Heart left ventricle (tissue), 16 donors: ENCODE data around the gene FAM89B. TPM values are rescaled to one million over a fixed set of nuclear protein-coding genes. Genes with fewer than 3 reads are reported as not detected.
A peak's percentile ranks its signal among the peaks of the same experiment; 100 is the strongest.

ENCODE experiments used
- ATAC-seq, 4 donors: fragments of 200-7000 bp; cut with Tn5 transposase; one replicate each; pipeline ENCODE4 v1.9.1; 2020 to 2022; ENCODE audit warnings: moderate library complexity in 4 of 4, mild to moderate bottlenecking in 3 of 4, moderate number of reproducible peaks in 1 of 4
- DNase-seq, 5 donors: peaks; one replicate each; pipeline ENCODE4 v3.0.0-alpha.2; 2020
- H3K27ac ChIP-seq, 12 donors: fragments of 200-600 bp; sonication (generic) in 4 of 12; one replicate each; pipeline versions ENCODE4 v1.5.0 to v1.8.0; 2016 to 2022; ENCODE audit warnings: mild to moderate bottlenecking in 2 of 12
- H3K27me3 ChIP-seq, 9 donors: fragments of 200-600 bp; sonication (generic) in 2 of 9; one replicate each; pipeline versions ENCODE4 v1.5.1 to v1.8.0; 2016 to 2022; ENCODE audit warnings: mild to moderate bottlenecking in 3 of 9
- H3K36me3 ChIP-seq, 9 donors: fragments of 200-600 bp; sonication (generic) in 2 of 9; one replicate each; pipeline versions ENCODE4 v1.5.0 to v1.8.0; 2018 to 2022; ENCODE audit warnings: mild to moderate bottlenecking in 2 of 9
- H3K4me1 ChIP-seq, 12 donors: fragments of 200-600 bp; sonication (generic) in 4 of 12; one replicate each; pipeline versions ENCODE4 v1.5.0 to v1.8.0; 2016 to 2022; ENCODE audit warnings: mild to moderate bottlenecking in 3 of 12
- H3K4me3 ChIP-seq, 12 donors: fragments of 200-600 bp; sonication (generic) in 4 of 12; one replicate each; pipeline versions ENCODE4 v1.5.0 to v1.8.0; 2017 to 2022; ENCODE audit warnings: mild to moderate bottlenecking in 9 of 12, moderate library complexity in 4 of 12
- H3K9me3 ChIP-seq, 12 donors: fragments of 200-600 bp; sonication (generic) in 4 of 12; one replicate each; pipeline versions ENCODE4 v1.5.0 to v1.8.0; 2016 to 2022; ENCODE audit warnings: mild to moderate bottlenecking in 1 of 12
- POLR2A ChIP-seq, 2 donors: fragments of 450-650 bp; IDR thresholded peaks; one replicate each; pipeline ENCODE4 v1.6.1; 2017; ENCODE audit warnings: antibody characterized with exemption in 2 of 2, mild to moderate bottlenecking in 2 of 2, moderate library complexity in 2 of 2
- WGBS, 4 donors: extraction: QIAGEN DNeasy Blood & Tissue Kit in 2 of 4; methylation state at CpG; one replicate each; pipeline versions ENCODE4 v1.1.5 to v1.1.7; 2013 to 2018; 5-methylcytosine and 5-hydroxymethylcytosine counted together
- intact Hi-C, 10 donors: fragments of 100-400 bp; cut with DNase I; formaldehyde crosslinking; loops; one replicate each; pipeline versions ENCODE4 v1.11.1 to v1.14.2; 2022
- polyA plus RNA-seq, 2 donors: library from polyadenylated mRNA; stranded (reverse); fragments of 200-250 nt; gene quantifications; one replicate each; pipeline ENCODE4 v1.2.3, GENCODE V29; 2013
- total RNA-seq, 9 donors: library from RNA; depleted of rRNA in 2 of 9; stranded (reverse); fragments of >200 nt in 2 of 9; fragmentation: NEBNext Ultra II Directional in 3 of 9; extraction: Animal tissue kit (Norgen Biotek cat#: 25700) in 3 of 9; gene quantifications; one replicate each; pipeline versions ENCODE4 v1.1.0 to v1.2.4, GENCODE V29; 2016 to 2023
- TF ChIP-seq, protein P1 (sequence below), 12 donors: fragments of 200-600 bp; sonication (generic) in 4 of 12; IDR thresholded peaks; one replicate each; pipeline versions ENCODE4 v1.5.0 to v1.8.0; 2018 to 2022; ENCODE audit warnings: antibody characterized with exemption in 12 of 12, mild to moderate bottlenecking in 5 of 12
- donor health status: ischemic (EF 13 %, LVEDD 7.1; RV severe dilation, severe dysfunction).
- donor health status: healthy with polysubstance abuse.
- donor health status: DM: no; HTN: yes; CAD: no.
- donor health status: DM: no; HTN: no; CAD: no.
- donor health status: ischemic (EF 25% LVEDD 6.9; RV normal size, moderate dysfunction).
- donor health status: ischemic (EF 25% LVEDD 5.7; RV mildly dilated, moderate dysfunction).
- donor health status: healthy.
- donor health status: DM: yes; HTN: yes; CAD: no.
- donor health status: ischemic (EF 35%, LVEDD 5.7; RV mildly dilated, moderate dysfunction).
- donor health status: nonischemic (EF 11% LVEDD 7.7; RV severe dilation, severe dysfunction).
- donor health status: DM: yes; HTN: yes; CAD: no.
- donor health status: PGD.
- donor health status: ischemic (EF 29% LVEDD 5.4; RV normal size, mild dysfunction).
- donor health status: nonischemic (EF 23%, LVEDD 6.1; RV moderate dilation, normal function).

Gene FAM89B
- total and polyA plus RNA-seq, 11 donors: 25.8 to 87.9 (median 44.2) TPM

DNA sequence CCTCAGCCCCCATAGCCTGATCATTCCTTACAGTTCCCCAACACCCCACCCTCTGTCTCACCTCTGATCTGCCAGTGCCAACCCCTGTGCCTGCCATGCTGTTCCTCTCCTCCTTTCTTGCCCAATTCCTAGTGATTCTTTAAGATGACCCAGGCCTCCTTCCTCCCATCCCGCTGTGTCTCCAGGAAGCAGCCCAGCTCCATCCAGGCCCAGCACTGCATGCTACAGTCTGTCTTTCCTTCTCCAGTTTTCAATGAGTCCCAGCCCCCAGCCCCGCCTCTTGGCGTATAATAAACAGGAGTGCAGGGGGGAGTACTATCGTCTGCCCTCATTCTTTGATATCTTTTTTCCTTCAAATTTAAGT lies 26.5 kb upstream of the FAM89B start:
- 83 to 93% (median 91%) methylated on average over 4 of the region's 4 CpGs for WGBS, 4 donors

GRCh38 chr11:65546217-65546958 lies 25.9 kb upstream of the FAM89B start:
- Histone ChIP-seq H3K9me3 (no peaks in the 10 kb centered on the region), H3K27ac (peak overlapping the region in 2 of 12 donors; percentile 52 to 55), H3K36me3 (peaks cover 0 to 80% (median 57%) of the 10 kb centered on the region in 9 donors), H3K4me3 (peak overlapping the region in 6 of 12 donors; percentile 7 to 54 (median 22)), H3K27me3 (no peaks in the 10 kb centered on the region), H3K4me1 (peaks cover 0 to 26% (median 5%) of the 10 kb centered on the region in 12 donors)
- DNase-seq: peak; percentile 71 to 94 (median 78)
- ATAC-seq: peak in 3 of 4 donors; percentile 72 to 79 (median 74)
- 38 to 71% (median 64%) methylated on average over 24 to 64 of the region's 64 CpGs for WGBS, 4 donors
- intact Hi-C loops: loop anchor here in 2 of 10 donors (10.0 kb wide), 2 partner anchors 48 to 448 kb away; partner anchors contain the start of gene KCNK7 (in 1 of the 2)
- no peak for TF ChIP-seq POLR2A (IDR thresholded peaks at IDR 0.05)
- TF ChIP-seq, protein P1, sequence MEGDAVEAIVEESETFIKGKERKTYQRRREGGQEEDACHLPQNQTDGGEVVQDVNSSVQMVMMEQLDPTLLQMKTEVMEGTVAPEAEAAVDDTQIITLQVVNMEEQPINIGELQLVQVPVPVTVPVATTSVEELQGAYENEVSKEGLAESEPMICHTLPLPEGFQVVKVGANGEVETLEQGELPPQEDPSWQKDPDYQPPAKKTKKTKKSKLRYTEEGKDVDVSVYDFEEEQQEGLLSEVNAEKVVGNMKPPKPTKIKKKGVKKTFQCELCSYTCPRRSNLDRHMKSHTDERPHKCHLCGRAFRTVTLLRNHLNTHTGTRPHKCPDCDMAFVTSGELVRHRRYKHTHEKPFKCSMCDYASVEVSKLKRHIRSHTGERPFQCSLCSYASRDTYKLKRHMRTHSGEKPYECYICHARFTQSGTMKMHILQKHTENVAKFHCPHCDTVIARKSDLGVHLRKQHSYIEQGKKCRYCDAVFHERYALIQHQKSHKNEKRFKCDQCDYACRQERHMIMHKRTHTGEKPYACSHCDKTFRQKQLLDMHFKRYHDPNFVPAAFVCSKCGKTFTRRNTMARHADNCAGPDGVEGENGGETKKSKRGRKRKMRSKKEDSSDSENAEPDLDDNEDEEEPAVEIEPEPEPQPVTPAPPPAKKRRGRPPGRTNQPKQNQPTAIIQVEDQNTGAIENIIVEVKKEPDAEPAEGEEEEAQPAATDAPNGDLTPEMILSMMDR (IDR thresholded peaks at IDR 0.05): no peak

More for the DNA sequence above, 26.5 kb upstream of the FAM89B start:
- no peak for DNase-seq
- Histone ChIP-seq H3K4me3 (peak overlapping the region in 1 of 12 donors; percentile 54), H3K27me3 (no peaks in the 10 kb centered on the region), H3K27ac (peak overlapping the region in 1 of 12 donors; percentile 52), H3K4me1 (peaks cover 0 to 32% (median 10%) of the 10 kb centered on the region in 12 donors), H3K36me3 (peaks cover 0 to 76% (median 52%) of the 10 kb centered on the region in 9 donors), H3K9me3 (no peaks in the 10 kb centered on the region)
- ATAC-seq: no peak
- TF ChIP-seq, protein P1 (IDR thresholded peaks at IDR 0.05): no peak
- no peak for TF ChIP-seq POLR2A (IDR thresholded peaks at IDR 0.05)
- intact Hi-C loops: loop anchor here in 2 of 10 donors (10.0 kb wide), 2 partner anchors 49 to 449 kb away; partner anchors contain the start of gene KCNK7 (in 1 of the 2)

GRCh38 chr11:65547446-65548125 lies 24.8 kb upstream of the FAM89B start:
- ATAC-seq (no peak), DNase-seq (no peak)
- TF ChIP-seq POLR2A (IDR thresholded peaks at IDR 0.05): no peak
- TF ChIP-seq, protein P1 (IDR thresholded peaks at IDR 0.05): no peak
- Histone ChIP-seq H3K9me3 (no peaks in the 10 kb centered on the region), H3K27ac (peak overlapping the region in 1 of 12 donors; percentile 55), H3K36me3 (peaks cover 0 to 89% (median 67%) of the 10 kb centered on the region in 9 donors), H3K4me1 (peaks cover 0 to 27% (median 1%) of the 10 kb centered on the region in 12 donors), H3K27me3 (no peaks in the 10 kb centered on the region), H3K4me3 (no peak overlapping the region)
- intact Hi-C loops: loop anchor here in 2 of 10 donors (10.0 kb wide), 2 partner anchors 47 to 447 kb away; partner anchors contain the start of gene KCNK7 (in 1 of the 2)
- WGBS, 4 donors: 84 to 88% (median 86%) methylated on average over 49 to 52 of the region's 52 CpGs

DNA sequence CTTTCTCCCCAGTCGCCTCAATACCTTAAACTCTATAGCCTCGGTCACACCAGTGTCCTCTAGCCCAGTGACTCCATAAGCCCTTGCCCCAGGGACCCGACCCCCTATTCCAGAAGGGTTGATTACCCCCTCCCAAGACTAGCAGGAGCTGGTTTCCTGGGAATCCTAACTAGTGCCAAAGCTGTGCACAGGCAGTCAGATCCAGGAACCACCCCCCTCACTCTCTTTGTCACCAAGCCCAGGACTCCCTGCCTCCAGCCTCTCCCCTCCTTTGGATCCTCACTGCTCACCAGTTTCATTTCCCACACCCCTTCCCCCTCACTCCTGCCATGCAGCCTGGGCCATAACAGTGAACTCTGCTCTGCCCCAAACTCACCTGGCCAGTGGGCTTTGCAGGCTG lies 23.9 kb upstream of the FAM89B start:
- H3K27ac ChIP-seq: no peak overlapping the region
- WGBS, 4 donors: 91 to 95% (median 94%) methylated on average over 3 of the region's 3 CpGs

More for the DNA sequence above, 23.9 kb upstream of the FAM89B start:
- peaks cover 0 to 87% (median 66%) of the 10 kb centered on the region in 9 donors for H3K36me3 ChIP-seq
- H3K9me3 ChIP-seq: no peaks in the 10 kb centered on the region
- H3K4me1 ChIP-seq: peaks cover 0 to 35% (median 2%) of the 10 kb centered on the region in 12 donors
- DNase-seq (no peak), ATAC-seq (no peak)
- no peaks in the 10 kb centered on the region for H3K27me3 ChIP-seq
- intact Hi-C loops: loop anchor here in 2 of 10 donors (10.0 kb wide), 2 partner anchors 46 to 446 kb away; partner anchors contain the start of gene KCNK7 (in 1 of the 2)
- H3K4me3 ChIP-seq: no peak overlapping the region
- TF ChIP-seq, protein P1 (IDR thresholded peaks at IDR 0.05): no peak
- TF ChIP-seq POLR2A (IDR thresholded peaks at IDR 0.05): no peak
